NK-92 (cell line): Measurements from ENCODE around the gene ZFR.

ENCODE experiments used
- DNase-seq: peaks from one replicate; lab custom pipeline; 2025; ENCODE audit not compliant: unreplicated experiment; lab: John Stamatoyannopoulos, UW

The ZFR gene

GRCh38 chr5:32444431-32445286 is at the start of gene ZFR:
Gene ZFR, minus strand, starts transcription at chr5:32444740. Its CDS starts 82 bp downstream, at chr5:32444658.
- peak; percentile 44 for DNase-seq

GRCh38 chr5:32490972-32491557 is 46.5 kb upstream of the ZFR start:
- DNase-seq, result no peak

GRCh38 chr5:32489791-32490562 is 45.4 kb upstream of the ZFR start:
- DNase-seq, result no peak

- DNase-seq, result no peak
These were observed 42.9 kb upstream of the ZFR start for GRCh38 chr5:32487424-32487823.

- no peak for DNase-seq
These were observed 42.5 kb upstream of the ZFR start for GRCh38 chr5:32487008-32487407.

GRCh38 chr5:32482193-32482592 is 37.7 kb upstream of the ZFR start:
- DNase-seq, result no peak

- DNase-seq, result no peak
These were observed 34.6 kb upstream of the ZFR start for GRCh38 chr5:32479096-32479495.

- DNase-seq, result no peak
These were observed 32.4 kb upstream of the ZFR start for GRCh38 chr5:32476891-32477290.

GRCh38 chr5:32475334-32476097 is 31.0 kb upstream of the ZFR start:
- no peak for DNase-seq

- no peak for DNase-seq
These were observed 29.8 kb upstream of the ZFR start for GRCh38 chr5:32474209-32474854.

GRCh38 chr5:32473072-32473471 is 28.5 kb upstream of the ZFR start:
- DNase-seq, result no peak

GRCh38 chr5:32471784-32472183 is 27.2 kb upstream of the ZFR start:
- no peak for DNase-seq

- no peak for DNase-seq
These were observed 20.5 kb upstream of the ZFR start for GRCh38 chr5:32465076-32465475.

GRCh38 chr5:32462618-32463017 is 18.1 kb upstream of the ZFR start:
- no peak for DNase-seq

GRCh38 chr5:32461441-32462120 is 17.0 kb upstream of the ZFR start:
- DNase-seq, result no peak

- no peak for DNase-seq
These were observed 16.2 kb upstream of the ZFR start for GRCh38 chr5:32460702-32461101.

GRCh38 chr5:32458880-32459495 is 14.4 kb upstream of the ZFR start:
- no peak for DNase-seq

- DNase-seq, result no peak
These were observed 10.8 kb upstream of the ZFR start for GRCh38 chr5:32455311-32455710.

GRCh38 chr5:32454821-32455220 is 10.3 kb upstream of the ZFR start:
- no peak for DNase-seq

GRCh38 chr5:32453916-32454315 is 9.4 kb upstream of the ZFR start:
- DNase-seq, result no peak
